PFSK-1 (cell line): Measurements from ENCODE around the gene MTERF2.

Source experiments
- FOXP2 ChIP-seq: optimal IDR thresholded peaks from 2 replicates; pipeline ENCODE3; 2011; ENCODE audit warnings: borderline replicate concordance, control low read depth, inconsistent platforms; ENCODE audit not compliant: insufficient read depth; ENCODE audit errors: extremely low read length, extremely low read depth
- POLR2AphosphoS5 ChIP-seq: IDR thresholded peaks from 2 replicates; pipeline ENCODE4 v1.6.1; 2012; ENCODE audit warnings: low read depth, mild to moderate bottlenecking, control low read depth, low read length, moderate library complexity
- SIN3A ChIP-seq: IDR thresholded peaks from 2 replicates; pipeline ENCODE4 v1.6.1; 2012; ENCODE audit warnings: mild to moderate bottlenecking, low read length, moderate library complexity, borderline replicate concordance; ENCODE audit not compliant: insufficient read depth
- TAF1 ChIP-seq: IDR thresholded peaks from 2 replicates; pipeline ENCODE4 v1.6.1; 2012; ENCODE audit warnings: low read length, control low read depth, borderline replicate concordance; ENCODE audit not compliant: insufficient read depth
- TF ChIP-seq, protein P1 (sequence below), 2 experiments: IDR thresholded peaks; 2 replicates each; pipeline versions ENCODE4 v1.6.1 to v1.8.0; 2011 to 2012; ENCODE audit warnings: low read depth in 2 of 2, low read length in 2 of 2, control low read depth in 1 of 2, inconsistent platforms in 1 of 2, mild to moderate bottlenecking in 1 of 2, moderate library complexity in 1 of 2; ENCODE audit not compliant: insufficient read depth in 1 of 2

MTERF2 gene

DNA sequence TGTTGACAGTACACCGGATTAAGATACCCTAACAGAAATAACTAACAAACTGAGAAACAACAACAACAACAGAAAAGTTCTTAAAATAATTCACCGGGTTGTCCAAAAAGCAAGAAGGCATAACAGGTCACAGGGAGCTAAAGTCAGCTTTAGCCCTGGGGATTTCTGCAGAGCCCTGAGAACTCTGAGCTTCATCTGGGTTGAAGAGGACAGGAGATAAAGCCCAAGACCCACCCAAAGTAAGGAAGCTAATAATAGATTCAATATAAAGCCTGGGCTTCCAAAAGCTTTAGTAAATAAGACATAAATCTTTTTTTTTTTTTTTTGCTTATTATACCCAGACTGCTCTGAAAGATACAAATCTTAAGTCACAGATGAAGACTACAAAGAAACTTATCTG, 44.1 kb upstream of the MTERF2 start:
- TF ChIP-seq SIN3A (no peak), FOXP2 (no peak), POLR2AphosphoS5 (no peak), TAF1 (no peak)
- TF ChIP-seq, protein P1, sequence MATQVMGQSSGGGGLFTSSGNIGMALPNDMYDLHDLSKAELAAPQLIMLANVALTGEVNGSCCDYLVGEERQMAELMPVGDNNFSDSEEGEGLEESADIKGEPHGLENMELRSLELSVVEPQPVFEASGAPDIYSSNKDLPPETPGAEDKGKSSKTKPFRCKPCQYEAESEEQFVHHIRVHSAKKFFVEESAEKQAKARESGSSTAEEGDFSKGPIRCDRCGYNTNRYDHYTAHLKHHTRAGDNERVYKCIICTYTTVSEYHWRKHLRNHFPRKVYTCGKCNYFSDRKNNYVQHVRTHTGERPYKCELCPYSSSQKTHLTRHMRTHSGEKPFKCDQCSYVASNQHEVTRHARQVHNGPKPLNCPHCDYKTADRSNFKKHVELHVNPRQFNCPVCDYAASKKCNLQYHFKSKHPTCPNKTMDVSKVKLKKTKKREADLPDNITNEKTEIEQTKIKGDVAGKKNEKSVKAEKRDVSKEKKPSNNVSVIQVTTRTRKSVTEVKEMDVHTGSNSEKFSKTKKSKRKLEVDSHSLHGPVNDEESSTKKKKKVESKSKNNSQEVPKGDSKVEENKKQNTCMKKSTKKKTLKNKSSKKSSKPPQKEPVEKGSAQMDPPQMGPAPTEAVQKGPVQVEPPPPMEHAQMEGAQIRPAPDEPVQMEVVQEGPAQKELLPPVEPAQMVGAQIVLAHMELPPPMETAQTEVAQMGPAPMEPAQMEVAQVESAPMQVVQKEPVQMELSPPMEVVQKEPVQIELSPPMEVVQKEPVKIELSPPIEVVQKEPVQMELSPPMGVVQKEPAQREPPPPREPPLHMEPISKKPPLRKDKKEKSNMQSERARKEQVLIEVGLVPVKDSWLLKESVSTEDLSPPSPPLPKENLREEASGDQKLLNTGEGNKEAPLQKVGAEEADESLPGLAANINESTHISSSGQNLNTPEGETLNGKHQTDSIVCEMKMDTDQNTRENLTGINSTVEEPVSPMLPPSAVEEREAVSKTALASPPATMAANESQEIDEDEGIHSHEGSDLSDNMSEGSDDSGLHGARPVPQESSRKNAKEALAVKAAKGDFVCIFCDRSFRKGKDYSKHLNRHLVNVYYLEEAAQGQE (IDR thresholded peaks at IDR 0.05; ENCODE audit: insufficient read depth in 1 of 2, low read depth in 2 of 2, low read length in 2 of 2) = no peak

- TF ChIP-seq POLR2AphosphoS5 (no peak), FOXP2 (no peak), TAF1 (no peak), SIN3A (no peak)
- TF ChIP-seq, protein P1 (IDR thresholded peaks at IDR 0.05; ENCODE audit: insufficient read depth in 1 of 2, low read depth in 2 of 2, low read length in 2 of 2) = no peak
These were observed 42.1 kb upstream of the MTERF2 start for GRCh38 chr12:107029081-107029480.

DNA sequence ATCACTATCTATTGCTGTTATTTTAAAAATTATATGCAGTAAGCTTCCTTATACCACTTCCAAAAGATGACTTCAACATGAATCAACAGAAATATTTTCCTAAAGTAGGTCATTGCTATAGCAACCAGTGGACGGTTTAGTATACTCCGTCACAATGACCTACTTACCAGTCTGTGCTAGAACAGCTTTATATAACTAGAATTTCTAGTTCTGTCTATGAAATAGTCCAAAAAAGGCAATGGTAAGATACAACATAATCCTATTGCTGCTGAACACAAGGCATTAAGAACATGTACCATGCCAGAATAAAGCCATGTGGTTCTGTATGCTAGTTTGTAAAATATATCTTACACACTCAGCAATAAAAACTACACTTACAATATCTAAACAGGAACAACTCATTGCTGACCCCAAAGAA, 40.7 kb upstream of the MTERF2 start:
- TF ChIP-seq FOXP2 (no peak), TAF1 (no peak), SIN3A (no peak), POLR2AphosphoS5 (no peak)
- TF ChIP-seq, protein P1 (IDR thresholded peaks at IDR 0.05; ENCODE audit: insufficient read depth in 1 of 2, low read depth in 2 of 2, low read length in 2 of 2) = no peak

DNA sequence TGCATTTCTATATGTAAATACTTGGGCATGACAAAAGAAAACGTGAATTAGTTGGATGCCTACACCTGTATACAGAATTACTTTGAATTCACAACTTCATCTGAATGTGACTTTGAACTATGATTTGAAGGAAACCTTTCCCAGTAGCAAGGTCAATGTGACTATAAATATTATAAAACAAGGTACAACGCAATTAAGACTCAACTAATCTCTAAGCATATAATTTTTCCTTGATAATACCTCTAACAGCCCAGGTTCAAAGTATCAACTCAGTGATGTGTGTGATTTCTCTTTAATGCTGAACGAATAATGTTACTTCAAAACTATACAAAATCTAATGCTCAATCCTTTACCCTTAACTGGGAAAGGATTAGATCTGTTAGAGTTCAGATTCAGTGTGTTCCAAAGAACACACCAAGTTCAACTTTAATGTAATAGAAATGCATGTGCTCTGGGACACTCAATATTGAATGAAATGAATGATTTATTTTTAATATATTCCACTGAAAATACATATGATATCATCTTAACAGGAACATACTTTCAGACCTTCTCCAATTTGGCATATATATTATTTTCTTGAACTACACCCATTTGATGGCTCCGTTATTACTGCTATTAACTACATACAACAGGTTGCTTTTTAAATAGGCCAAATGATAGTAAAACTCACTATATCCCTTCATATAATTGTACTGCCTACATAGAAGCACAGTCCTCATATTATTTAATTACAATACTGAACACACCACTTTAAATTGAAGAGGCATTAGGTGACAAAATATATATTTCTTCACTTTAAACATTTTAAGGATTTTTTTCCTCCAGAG, 40.1 kb upstream of the MTERF2 start:
- TF ChIP-seq TAF1 (no peak), SIN3A (no peak), POLR2AphosphoS5 (no peak)

DNA sequence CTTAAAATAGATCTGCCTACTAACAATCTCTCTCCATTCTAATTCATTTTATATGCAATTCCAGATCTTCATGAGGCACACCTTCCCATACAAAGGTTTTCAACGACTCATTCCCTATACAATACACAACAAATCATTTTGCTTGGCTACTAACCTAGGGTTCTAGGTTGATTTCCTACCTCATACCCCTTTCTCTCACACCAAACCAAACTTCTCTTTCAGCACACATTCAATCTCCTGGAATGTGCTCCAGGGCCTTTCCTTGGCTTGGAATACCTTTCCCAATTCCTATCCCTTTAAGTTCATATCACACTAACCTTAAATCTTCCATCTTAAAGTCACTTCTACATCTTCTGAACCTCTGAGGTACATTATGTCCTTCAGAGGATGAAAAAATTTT, 38.7 kb upstream of the MTERF2 start:
- TF ChIP-seq, protein P1 (IDR thresholded peaks at IDR 0.05; ENCODE audit: insufficient read depth in 1 of 2, low read depth in 2 of 2, low read length in 2 of 2) = no peak
- TF ChIP-seq TAF1 (no peak), FOXP2 (no peak)
